HepG2 (cell line): ENCODE data around the gene ERRFI1. TPM values are rescaled to one million over a fixed set of nuclear protein-coding genes. Genes with fewer than 3 reads are reported as not detected.

Source experiments
- ATAC-seq: fragments of 200-7000 bp; cut with Tn5 transposase; 3 replicates; pipeline ENCODE4 v1.9.1; 2020; ENCODE audit warnings: mild to moderate bottlenecking, moderate library complexity
- BruUV-seq: library from RNA; stranded (reverse); fragments of 400-500 nt; replicated peaks from 2 replicates; lab custom pipeline; 2021; lab: Mats Ljungman, UMichigan
- CTCF ChIA-PET: fragments of 300-600 bp; formaldehyde crosslinking; extraction: SDS; loops from one replicate; lab custom pipeline; 2021; ENCODE audit warnings: low total read pairs, inconsistent platforms, low intra/inter-chr PET ratio; lab: Yijun Ruan, JAX
- POLR2A ChIA-PET: fragments of 350-600 bp; sonication (Branson Sonifier 250); formaldehyde crosslinking; loops from one replicate; lab custom pipeline; 2020; ENCODE audit warnings: antibody characterized with exemption, inconsistent platforms; lab: Yijun Ruan, JAX
- DNase-seq: peaks from one replicate; pipeline ENCODE4 v3.0.0-alpha.2; 2015; ENCODE audit warnings: low spot score
- FAIRE-seq: peaks from 3 replicates; lab custom pipeline; 2011; peaks lifted over from hg19 to GRCh38; lab: Jason Lieb, UNC
- H2AFZ ChIP-seq: one replicate; pipeline ENCODE4 v1.6.1; 2011; ENCODE audit warnings: low read length, inconsistent platforms
- H3K27ac ChIP-seq: fragments of 300-600 bp; 3 replicates; pipeline ENCODE4 v1.8.0; 2011; ENCODE audit warnings: mixed run types, mild to moderate bottlenecking, mixed read lengths, low read length, inconsistent platforms; ENCODE audit not compliant: insufficient read depth; ENCODE audit errors: extremely low read length
- H3K27me3 ChIP-seq, 2 experiments: fragments of 200-600 bp in 1 of 2; 2 replicates in 1 of 2; 3 replicates in 1 of 2; pipeline versions ENCODE4 v1.6.0 to v1.8.0; 2011; ENCODE audit warnings: low read length in 2 of 2, mild to moderate bottlenecking in 2 of 2, moderate library complexity in 2 of 2, inconsistent platforms in 1 of 2; ENCODE audit not compliant: insufficient read depth in 2 of 2, control insufficient read depth in 1 of 2
- H3K36me3 ChIP-seq, 2 experiments: fragments of 200-600 bp in 1 of 2; replicated peaks in 1 of 2; 2 replicates in 1 of 2; 3 replicates in 1 of 2; pipeline versions ENCODE4 v1.5.1 to v1.8.0; 2011; ENCODE audit warnings: low read length in 2 of 2, inconsistent platforms in 1 of 2; ENCODE audit not compliant: insufficient read depth in 2 of 2, control insufficient read depth in 1 of 2
- H3K4me1 ChIP-seq: 2 replicates; pipeline ENCODE4 v1.5.1; 2012; ENCODE audit warnings: low read length, inconsistent platforms; ENCODE audit not compliant: insufficient read depth
- H3K4me2 ChIP-seq: 2 replicates; pipeline ENCODE4 v1.6.0; 2011; ENCODE audit warnings: low read depth, low read length, inconsistent platforms
- H3K4me3 ChIP-seq, 3 experiments: fragments of 200-600 bp in 1 of 3; sonication (generic), shearing (Covaris generic) in 1 of 3; replicated peaks in 1 of 3; 2 replicates each; pipeline ENCODE4 v1.5.1; 2011 to 2016; ENCODE audit warnings: low read length in 3 of 3, inconsistent platforms in 2 of 3, low read depth in 2 of 3, mild to moderate bottlenecking in 2 of 3, control low read depth in 1 of 3, mixed read lengths in 1 of 3; ENCODE audit not compliant: insufficient read depth in 1 of 3
- H3K79me2 ChIP-seq: one replicate; pipeline ENCODE4 v1.6.1; 2011; ENCODE audit warnings: low read length, inconsistent platforms; ENCODE audit not compliant: insufficient read depth
- H3K9ac ChIP-seq: 2 replicates; pipeline ENCODE4 v1.6.0; 2011; ENCODE audit warnings: mild to moderate bottlenecking, low read depth, low read length, inconsistent platforms; ENCODE audit not compliant: insufficient read depth
- H3K9me3 ChIP-seq: 2 replicates; pipeline ENCODE4 v1.5.1; 2012; ENCODE audit warnings: mild to moderate bottlenecking, low read length
- H4K20me1 ChIP-seq: 2 replicates; pipeline ENCODE4 v1.6.0; 2011; ENCODE audit warnings: inconsistent platforms, mild to moderate bottlenecking, low read length, moderate library complexity; ENCODE audit not compliant: insufficient read depth
- AGO2 ChIP-seq: fragments of 200-400 bp; formaldehyde crosslinking; optimal IDR thresholded peaks from 2 replicates; pipeline ENCODE3; 2017; ENCODE audit warnings: mild to moderate bottlenecking, low read depth, low read length, moderate library complexity
- ARNTL ChIP-seq: sonication (generic); formaldehyde crosslinking; IDR thresholded peaks from 2 replicates; pipeline ENCODE4 v1.4.0; 2020; ENCODE audit warnings: mild to moderate bottlenecking, missing genetic modification reagents
- BCL6 ChIP-seq: IDR thresholded peaks from 2 replicates; pipeline ENCODE4 v1.6.1; 2016; ENCODE audit warnings: missing genetic modification reagents, missing compliant biosample characterization
- CBX2 ChIP-seq, 2 experiments: fragments of 200-600 bp in 1 of 2; sonication (generic); formaldehyde crosslinking in 1 of 2; IDR thresholded peaks; 2 replicates each; pipeline versions ENCODE4 v1.7.0 to v1.8.1; 2018 to 2022; ENCODE audit warnings: low read depth in 2 of 2, low read length in 1 of 2, mild to moderate bottlenecking in 1 of 2, missing genetic modification reagents in 1 of 2
- DR1 ChIP-seq: sonication (generic); formaldehyde crosslinking; IDR thresholded peaks from 2 replicates; pipeline ENCODE4 v1.8.0; 2021; ENCODE audit warnings: mild to moderate bottlenecking, missing genetic modification reagents, inconsistent platforms
- DRAP1 ChIP-seq: IDR thresholded peaks from 2 replicates; pipeline ENCODE4 v1.6.1; 2016; ENCODE audit warnings: missing genetic modification reagents, missing compliant biosample characterization
- FOXP4 ChIP-seq: sonication (generic); formaldehyde crosslinking; IDR thresholded peaks from 2 replicates; pipeline ENCODE4 v1.4.0; 2020; ENCODE audit warnings: missing genetic modification reagents
- HOXA7 ChIP-seq: sonication (generic); formaldehyde crosslinking; IDR thresholded peaks from 2 replicates; pipeline ENCODE4 v1.8.1; 2022; ENCODE audit warnings: mild to moderate bottlenecking, missing genetic modification reagents, moderate library complexity
- KLF13 ChIP-seq: sonication (generic); formaldehyde crosslinking; IDR thresholded peaks from 2 replicates; pipeline ENCODE4 v1.4.0; 2020; ENCODE audit warnings: mild to moderate bottlenecking, missing genetic modification reagents
- NR2C2 ChIP-seq: sonication (generic); formaldehyde crosslinking; IDR thresholded peaks from 2 replicates; pipeline ENCODE4 v1.4.0; 2020; ENCODE audit warnings: missing genetic modification reagents, mild to moderate bottlenecking, moderate library complexity, borderline replicate concordance
- SATB2 ChIP-seq: sonication (generic); formaldehyde crosslinking; IDR thresholded peaks from 2 replicates; pipeline ENCODE4 v1.5.0; 2020; ENCODE audit warnings: missing genetic modification reagents
- SNAPC2 ChIP-seq: sonication (generic); formaldehyde crosslinking; IDR thresholded peaks from 2 replicates; pipeline ENCODE4 v1.8.1; 2022; ENCODE audit warnings: mild to moderate bottlenecking, missing genetic modification reagents
- TRAFD1 ChIP-seq: sonication (generic); formaldehyde crosslinking; IDR thresholded peaks from 2 replicates; pipeline ENCODE4 v1.5.1; 2020; ENCODE audit warnings: missing genetic modification reagents, mild to moderate bottlenecking, borderline replicate concordance
- ZGPAT ChIP-seq: IDR thresholded peaks from 2 replicates; pipeline ENCODE4 v1.6.1; 2016; ENCODE audit warnings: mild to moderate bottlenecking
- ZKSCAN8 ChIP-seq: IDR thresholded peaks from 2 replicates; pipeline ENCODE4 v1.6.1; 2016; ENCODE audit warnings: borderline replicate concordance, missing genetic modification reagents, missing compliant biosample characterization
- ZNF20 ChIP-seq: sonication (generic); formaldehyde crosslinking; IDR thresholded peaks from 2 replicates; pipeline ENCODE4 v1.4.0; 2020; ENCODE audit warnings: mild to moderate bottlenecking, moderate library complexity, missing genetic modification reagents
- ZNF292 ChIP-seq: sonication (generic); formaldehyde crosslinking; IDR thresholded peaks from 2 replicates; pipeline ENCODE4 v1.8.1; 2022; ENCODE audit warnings: mild to moderate bottlenecking, low read depth, missing genetic modification reagents, borderline replicate concordance
- ZNF441 ChIP-seq: sonication (generic); formaldehyde crosslinking; IDR thresholded peaks from 2 replicates; pipeline ENCODE4 v1.7.0; 2021; ENCODE audit warnings: missing genetic modification reagents, borderline replicate concordance
- ZNF451 ChIP-seq: sonication (generic); formaldehyde crosslinking; IDR thresholded peaks from 2 replicates; pipeline ENCODE4 v1.5.0; 2020; ENCODE audit warnings: mild to moderate bottlenecking, missing genetic modification reagents
- ZSCAN25 ChIP-seq: sonication (generic); formaldehyde crosslinking; IDR thresholded peaks from 2 replicates; pipeline ENCODE4 v1.8.0; 2022; ENCODE audit warnings: mild to moderate bottlenecking, missing genetic modification reagents
- WGBS: methylation state at CpG from one replicate; pipeline ENCODE4 v1.1.6; 2017; ENCODE audit warnings: low lambda C conversion rate; 5-methylcytosine and 5-hydroxymethylcytosine counted together
- in situ Hi-C: cut with HindIII; loops from 2 replicates; pipeline ENCODE4 v1.10.0; 2017; ENCODE audit warnings: low pct_unique_long_range_greater_than_20kb; ENCODE audit not compliant: extremely low pct_ligation_motif_present
- intact Hi-C: fragments of 100-400 bp; cut with micrococcal nuclease; formaldehyde crosslinking; loops from one replicate; pipeline ENCODE4 v1.10.0; 2022; ENCODE audit not compliant: unreplicated experiment
- polyA plus RNA-seq, 8 experiments: library from polyadenylated mRNA; depleted of rRNA in 3 of 8; stranded (reverse) in 7 of 8; unstranded in 1 of 8; fragments of >200 nt; fragmentation: Illumina TruSeq in 4 of 8; extraction: Trizol in 4 of 8; gene quantifications; 2 replicates each; pipeline versions ENCODE4 v1.2.1 to v1.2.3, GENCODE V29; 2011 to 2016; ENCODE audit warnings: low read depth in 4 of 8, missing spikeins in 1 of 8, mixed read lengths in 1 of 8; ENCODE audit not compliant: insufficient read depth in 1 of 8
- total RNA-seq, 5 experiments: library from RNA; depleted of rRNA; stranded (reverse); fragments of >200 nt; fragmentation: Illumina TruSeq; extraction: Trizol; gene quantifications; 2 replicates each; pipeline ENCODE4 v1.2.3, GENCODE V29; 2016; ENCODE audit warnings: low read depth in 1 of 5

Gene ERRFI1
- total and polyA plus RNA-seq, 2 of the 13 experiments (the other 11 are each of a cell fraction or from before 2014, with no cell fraction given) = 84.4 to 753 TPM

- intact Hi-C loops = no loop called here
- no peak overlapping the region for H3K4me2 ChIP-seq
- no peak for FAIRE-seq
Measured at GRCh38 chr1:8003438-8004112, 22.5 kb downstream of the ERRFI1 start.

More at GRCh38 chr1:8003438-8004112, 22.5 kb downstream of the ERRFI1 start:
- no peaks in the 10 kb centered on the region for H3K9me3 ChIP-seq
- no peaks in the 10 kb centered on the region for H3K27me3 ChIP-seq
- H4K20me1 ChIP-seq = peaks cover 9% of the 10 kb centered on the region; the same call in 1 of the 2 replicates
- no peak overlapping the region for H3K27ac ChIP-seq
- 91% methylated on average over 6 of the region's 6 CpGs for WGBS
- no peak for TF ChIP-seq AGO2
- TF ChIP-seq ZNF292 = no peak
- no peak for TF ChIP-seq ZKSCAN8
- TF ChIP-seq SNAPC2 (CRISPR knock-in tag) = no peak
- TF ChIP-seq FOXP4 (CRISPR knock-in tag) = no peak
- no peak for TF ChIP-seq ZGPAT
- no peak for TF ChIP-seq DR1 (CRISPR knock-in tag)
- TF ChIP-seq CBX2 (IDR thresholded peaks at IDR 0.05; ENCODE audit: low read depth, low read length) = no peak
- TF ChIP-seq CBX2 (CRISPR knock-in tag; IDR thresholded peaks at IDR 0.05; ENCODE audit: low read depth) = no peak
- no peak for TF ChIP-seq NR2C2 (CRISPR knock-in tag)
- no peak for TF ChIP-seq ARNTL (CRISPR knock-in tag)
- TF ChIP-seq BCL6 (CRISPR knock-in tag) = no peak
- no peak for TF ChIP-seq DRAP1 (CRISPR knock-in tag)
- TF ChIP-seq HOXA7 (CRISPR knock-in tag) = no peak
- no peak for TF ChIP-seq KLF13
- no peak for TF ChIP-seq SATB2 (CRISPR knock-in tag)
- no peak for TF ChIP-seq TRAFD1 (CRISPR knock-in tag)
- no peak for TF ChIP-seq ZNF20
- TF ChIP-seq ZNF451 = no peak
- TF ChIP-seq ZSCAN25 (CRISPR knock-in tag) = no peak
- TF ChIP-seq ZNF441 (CRISPR knock-in tag) = no peak
- in situ Hi-C loops = no loop called here
- peaks cover 29% of the 10 kb centered on the region for H3K4me1 ChIP-seq
- no peaks in the 10 kb centered on the region; a peak in 1 of 5 replicates for H3K36me3 ChIP-seq
- no peak for ATAC-seq
- BruUV-seq = no TSS peak
- ChIA-PET POLR2A (interaction anchor here (0.6 kb wide), 1 partner anchor 10 kb away, joined by 3 read pairs; no protein-coding TSS in a partner anchor), CTCF (no interaction called here)
- no peaks in the 10 kb centered on the region for H3K79me2 ChIP-seq
- no peak overlapping the region for H3K9ac ChIP-seq
- no peak for DNase-seq
- H3K4me3 ChIP-seq = no peak overlapping the region
- H2AFZ ChIP-seq = no peak overlapping the region
